HepG2 (cell line): Measurements from ENCODE around the gene LNPK. TPM values are rescaled to one million over a fixed set of nuclear protein-coding genes. Genes with fewer than 3 reads are reported as not detected.
A peak's percentile ranks its signal among the peaks of the same experiment; 100 is the strongest.

ENCODE experiments used
- ARID5B ChIP-seq: IDR thresholded peaks from 2 replicates; pipeline ENCODE4 v1.4.0; 2020; ENCODE audit warnings: mild to moderate bottlenecking, missing genetic modification reagents
- DMAP1 ChIP-seq: IDR thresholded peaks from 2 replicates; pipeline ENCODE4 v1.6.1; 2016
- HMG20A ChIP-seq: IDR thresholded peaks from 2 replicates; pipeline ENCODE4 v1.6.1; 2016; ENCODE audit warnings: borderline replicate concordance
- NFE2L1 ChIP-seq: sonication (generic); formaldehyde crosslinking; IDR thresholded peaks from 2 replicates; pipeline ENCODE4 v1.4.0; 2020; ENCODE audit warnings: missing genetic modification reagents, mild to moderate bottlenecking, borderline replicate concordance
- TARDBP ChIP-seq: sonication (generic); formaldehyde crosslinking; IDR thresholded peaks from 2 replicates; pipeline ENCODE4 v1.8.0; 2022; ENCODE audit warnings: mild to moderate bottlenecking, missing genetic modification reagents
- TRIM24 ChIP-seq: sonication (generic); formaldehyde crosslinking; IDR thresholded peaks from 2 replicates; pipeline ENCODE4 v1.8.0; 2022; ENCODE audit warnings: mild to moderate bottlenecking, missing genetic modification reagents
- ZBTB26 ChIP-seq: IDR thresholded peaks from 2 replicates; pipeline ENCODE4 v1.6.1; 2016; ENCODE audit warnings: missing compliant biosample characterization, missing genetic modification reagents, borderline replicate concordance
- ZNF138 ChIP-seq: sonication (generic); formaldehyde crosslinking; IDR thresholded peaks from 2 replicates; pipeline ENCODE4 v1.5.0; 2020; ENCODE audit warnings: mild to moderate bottlenecking, low read depth, missing genetic modification reagents
- ZNF512 ChIP-seq: sonication (generic); formaldehyde crosslinking; IDR thresholded peaks from 2 replicates; pipeline ENCODE4 v1.4.0; 2020; ENCODE audit warnings: mild to moderate bottlenecking, missing genetic modification reagents
- ZNF644 ChIP-seq: IDR thresholded peaks from 2 replicates; pipeline ENCODE4 v1.6.1; 2016; ENCODE audit warnings: low read depth
- ZNF839 ChIP-seq: sonication (generic); formaldehyde crosslinking; IDR thresholded peaks from 2 replicates; pipeline ENCODE4 v1.4.0; 2020; ENCODE audit warnings: missing genetic modification reagents, mild to moderate bottlenecking, borderline replicate concordance
- polyA plus RNA-seq, 8 experiments: library from polyadenylated mRNA; depleted of rRNA in 3 of 8; stranded (reverse) in 7 of 8; unstranded in 1 of 8; fragments of >200 nt; fragmentation: Illumina TruSeq in 4 of 8; extraction: Trizol in 4 of 8; gene quantifications; 2 replicates each; pipeline versions ENCODE4 v1.2.1 to v1.2.3, GENCODE V29; 2011 to 2016; ENCODE audit warnings: low read depth in 4 of 8, missing spikeins in 1 of 8, mixed read lengths in 1 of 8; ENCODE audit not compliant: insufficient read depth in 1 of 8
- total RNA-seq, 5 experiments: library from RNA; depleted of rRNA; stranded (reverse); fragments of >200 nt; fragmentation: Illumina TruSeq; extraction: Trizol; gene quantifications; 2 replicates each; pipeline ENCODE4 v1.2.3, GENCODE V29; 2016; ENCODE audit warnings: low read depth in 1 of 5

LNPK gene
- total and polyA plus RNA-seq, 2 of the 13 experiments (the other 11 are each of a cell fraction or from before 2014, with no cell fraction given) = 25.4 to 26.1 TPM

GRCh38 chr2:175913849-175914743 is 88.0 kb downstream of the LNPK start (continued):
- TF ChIP-seq ZNF512 (CRISPR knock-in tag) (peak; percentile 78; the same call in 1 of the 2 replicates), ZNF644 (CRISPR knock-in tag) (peak; percentile 89), NFE2L1 (CRISPR knock-in tag) (0 out of 2 replicates have a peak, but pooled peaks have one; percentile 54), TARDBP (CRISPR knock-in tag) (peak; percentile 85; the same call in 1 of the 2 replicates), ARID5B (CRISPR knock-in tag) (peak; percentile 88), ZBTB26 (CRISPR knock-in tag) (peak; percentile 81), HMG20A (CRISPR knock-in tag) (peak; percentile 50; the same call in 1 of the 2 replicates), DMAP1 (CRISPR knock-in tag) (peak; percentile 84), ZNF839 (CRISPR knock-in tag) (peak; percentile 76), TRIM24 (CRISPR knock-in tag) (peak; percentile 27), ZNF138 (peak; percentile 34; the same call in 1 of the 2 replicates)
